Mesenchymal stem cell (in vitro differentiated cells and primary cell): ENCODE results near the gene FCHSD2.

Source experiments
- DNase-seq: peaks from one replicate; pipeline ENCODE4 v3.0.0-alpha.2; 2013
- H2AFZ ChIP-seq: one replicate; pipeline ENCODE4 v1.6.1; 2013; ENCODE audit warnings: low read depth, mild to moderate bottlenecking, control low read depth, inconsistent platforms, low read length, moderate library complexity
- H2AK5ac ChIP-seq: 2 replicates; pipeline ENCODE4 v1.6.1; 2013; ENCODE audit warnings: low read length, moderate library complexity, mild to moderate bottlenecking, inconsistent platforms; ENCODE audit not compliant: severe bottlenecking
- H2BK120ac ChIP-seq: one replicate; pipeline ENCODE4 v1.6.1; 2013; ENCODE audit warnings: low read depth, mild to moderate bottlenecking, inconsistent platforms, low read length, moderate library complexity
- H2BK12ac ChIP-seq, 2 experiments: one replicate each; pipeline ENCODE4 v1.6.1; 2013; ENCODE audit warnings: inconsistent platforms in 2 of 2, low read length in 2 of 2, mild to moderate bottlenecking in 2 of 2, moderate library complexity in 2 of 2, control low read depth in 1 of 2
- H2BK15ac ChIP-seq: one replicate; pipeline ENCODE4 v1.6.1; 2013; ENCODE audit warnings: mild to moderate bottlenecking, low read depth, inconsistent platforms; ENCODE audit not compliant: poor library complexity, severe bottlenecking
- H2BK5ac ChIP-seq: 2 replicates; pipeline ENCODE4 v1.6.1; 2013; ENCODE audit warnings: low read depth, mild to moderate bottlenecking, low read length, control low read depth, inconsistent platforms; ENCODE audit not compliant: poor library complexity, severe bottlenecking
- H3K14ac ChIP-seq, 2 experiments: one replicate each; pipeline ENCODE4 v1.6.1; 2013; ENCODE audit warnings: inconsistent platforms in 2 of 2, low read length in 2 of 2, control low read depth in 1 of 2, mild to moderate bottlenecking in 1 of 2, moderate library complexity in 1 of 2
- H3K18ac ChIP-seq, 2 experiments: one replicate each; pipeline ENCODE4 v1.6.1; 2013; ENCODE audit warnings: inconsistent platforms in 2 of 2, low read length in 2 of 2, control low read depth in 1 of 2, low read depth in 1 of 2, mild to moderate bottlenecking in 1 of 2
- H3K23ac ChIP-seq, 2 experiments: one replicate each; pipeline ENCODE4 v1.6.1; 2013; ENCODE audit warnings: inconsistent platforms in 2 of 2, low read length in 2 of 2, mild to moderate bottlenecking in 2 of 2, moderate library complexity in 2 of 2, control low read depth in 1 of 2
- H3K27ac ChIP-seq: 2 replicates; pipeline ENCODE4 v1.5.1; 2013; ENCODE audit warnings: mild to moderate bottlenecking, moderate library complexity, low read length, control low read depth, inconsistent platforms; ENCODE audit not compliant: poor library complexity, severe bottlenecking
- H3K27me3 ChIP-seq, 2 experiments: 2 replicates each; pipeline versions ENCODE4 v1.6.1 to v1.7.0; 2013; ENCODE audit warnings: low read length in 2 of 2, mild to moderate bottlenecking in 2 of 2, moderate library complexity in 2 of 2, control low read depth in 1 of 2, inconsistent platforms in 1 of 2; ENCODE audit not compliant: control insufficient read depth in 1 of 2, insufficient read depth in 1 of 2
- H3K36me3 ChIP-seq, 2 experiments: 2 replicates each; pipeline versions ENCODE4 v1.6.1 to v1.7.0; 2013; ENCODE audit warnings: low read length in 2 of 2, control low read depth in 1 of 2, inconsistent platforms in 1 of 2, low read depth in 1 of 2, mild to moderate bottlenecking in 1 of 2; ENCODE audit not compliant: insufficient read depth in 2 of 2, control insufficient read depth in 1 of 2
- H3K4ac ChIP-seq, 2 experiments: one replicate each; pipeline ENCODE4 v1.6.1; 2013; ENCODE audit warnings: inconsistent platforms in 2 of 2, low read length in 2 of 2, mild to moderate bottlenecking in 2 of 2, moderate library complexity in 2 of 2, control low read depth in 1 of 2, low read depth in 1 of 2
- H3K4me1 ChIP-seq: 2 replicates; pipeline ENCODE4 v1.6.1; 2013; ENCODE audit warnings: low read depth, low read length, control low read depth; ENCODE audit not compliant: control insufficient read depth, insufficient read depth
- H3K4me2 ChIP-seq: 2 replicates; pipeline ENCODE4 v1.6.1; 2013; ENCODE audit warnings: low read length, mild to moderate bottlenecking, inconsistent platforms; ENCODE audit not compliant: poor library complexity, severe bottlenecking
- H3K4me3 ChIP-seq, 2 experiments: 2 replicates each; pipeline versions ENCODE4 v1.5.1 to v1.7.0; 2013; ENCODE audit warnings: low read length in 2 of 2, mild to moderate bottlenecking in 2 of 2, control low read depth in 1 of 2, low read depth in 1 of 2; ENCODE audit not compliant: insufficient read depth in 1 of 2
- H3K79me1 ChIP-seq: replicated peaks from 2 replicates; pipeline ENCODE4 v1.6.1; 2013; ENCODE audit warnings: mild to moderate bottlenecking, control low read depth, low read length, inconsistent platforms; ENCODE audit not compliant: poor library complexity, severe bottlenecking
- H3K9ac ChIP-seq: 2 replicates; pipeline ENCODE4 v1.7.0; 2013; ENCODE audit warnings: mild to moderate bottlenecking, low read length, moderate library complexity
- H3K9me3 ChIP-seq: 2 replicates; pipeline ENCODE4 v1.7.0; 2013; ENCODE audit warnings: mild to moderate bottlenecking, low read length; ENCODE audit not compliant: control insufficient read depth
- H4K8ac ChIP-seq: one replicate; pipeline ENCODE4 v1.6.1; 2013; ENCODE audit warnings: inconsistent platforms, mild to moderate bottlenecking, low read length, moderate library complexity
- H4K91ac ChIP-seq: one replicate; pipeline ENCODE4 v1.6.1; 2013; ENCODE audit warnings: mild to moderate bottlenecking, low read length, inconsistent platforms
- WGBS: methylation state at CpG from one replicate; pipeline ENCODE4 v1.1.7; 2013; ENCODE audit warnings: mixed read lengths; 5-methylcytosine and 5-hydroxymethylcytosine counted together

FCHSD2 gene

GRCh38 chr11:73003088-73003487, 139.0 kb downstream of the FCHSD2 start:
- Histone ChIP-seq H4K8ac (no peak overlapping the region), H3K14ac (no peak overlapping the region), H3K9me3 (no peaks in the 10 kb centered on the region), H3K23ac (no peak overlapping the region), H3K18ac (no peak overlapping the region), H3K9ac (no peak overlapping the region), H2AK5ac (no peak overlapping the region), H3K4ac (no peak overlapping the region), H3K79me1 (peaks cover 17% of the 10 kb centered on the region), H2BK5ac (no peak overlapping the region), H2AFZ (no peak overlapping the region), H3K4me2 (no peak overlapping the region), H2BK120ac (no peak overlapping the region), H3K36me3 (no peaks in the 10 kb centered on the region), H2BK12ac (no peak overlapping the region), H2BK15ac (no peak overlapping the region), H4K91ac (no peak overlapping the region), H3K27ac (no peak overlapping the region), H3K27me3 (no peaks in the 10 kb centered on the region), H3K4me1 (no peaks in the 10 kb centered on the region), H3K4me3 (no peak overlapping the region)
- DNase-seq = no peak

GRCh38 chr11:73002214-73002613, 139.9 kb downstream of the FCHSD2 start:
- no peak overlapping the region for H2BK120ac ChIP-seq
- no peaks in the 10 kb centered on the region for H3K27me3 ChIP-seq
- H3K9ac ChIP-seq = no peak overlapping the region
- 92% methylated on average over 2 of the region's 2 CpGs for WGBS
- no peaks in the 10 kb centered on the region for H3K36me3 ChIP-seq
- no peak overlapping the region for H2AFZ ChIP-seq
- H3K27ac ChIP-seq = no peak overlapping the region
- no peak overlapping the region for H3K23ac ChIP-seq
- H2BK5ac ChIP-seq = no peak overlapping the region
- H3K14ac ChIP-seq = no peak overlapping the region
- H3K9me3 ChIP-seq = no peaks in the 10 kb centered on the region
- no peak overlapping the region for H3K4ac ChIP-seq
- H3K4me3 ChIP-seq = no peak overlapping the region
- peaks cover 18% of the 10 kb centered on the region for H3K79me1 ChIP-seq
- H3K4me2 ChIP-seq = no peak overlapping the region
- H3K18ac ChIP-seq = no peak overlapping the region
- H2BK12ac ChIP-seq = no peak overlapping the region
- no peak overlapping the region for H4K91ac ChIP-seq
- H4K8ac ChIP-seq = no peak overlapping the region
- no peaks in the 10 kb centered on the region for H3K4me1 ChIP-seq
- no peak for DNase-seq
- H2AK5ac ChIP-seq = no peak overlapping the region
- H2BK15ac ChIP-seq = no peak overlapping the region

- Histone ChIP-seq H3K9ac (no peak overlapping the region), H3K79me1 (peaks cover 16% of the 10 kb centered on the region), H3K36me3 (no peaks in the 10 kb centered on the region), H3K27ac (no peak overlapping the region), H3K18ac (no peak overlapping the region), H2AFZ (no peak overlapping the region), H2BK12ac (no peak overlapping the region), H2BK5ac (no peak overlapping the region), H3K4me1 (no peaks in the 10 kb centered on the region), H4K8ac (no peak overlapping the region), H3K14ac (no peak overlapping the region), H3K9me3 (no peaks in the 10 kb centered on the region), H4K91ac (no peak overlapping the region), H3K4me3 (no peak overlapping the region), H3K4ac (no peak overlapping the region), H3K23ac (no peak overlapping the region), H3K4me2 (no peak overlapping the region), H2AK5ac (no peak overlapping the region), H2BK120ac (no peak overlapping the region), H2BK15ac (no peak overlapping the region), H3K27me3 (no peaks in the 10 kb centered on the region)
- WGBS = no CpG with 5 or more reads among the region's 4 CpGs
- no peak for DNase-seq
Measured at GRCh38 chr11:73001615-73002014, 140.5 kb downstream of the FCHSD2 start.

GRCh38 chr11:72998676-72999075, 143.4 kb downstream of the FCHSD2 start:
- Histone ChIP-seq H2AK5ac (no peak overlapping the region), H2BK120ac (no peak overlapping the region), H3K79me1 (peaks cover 10% of the 10 kb centered on the region), H3K14ac (no peak overlapping the region), H3K4me2 (no peak overlapping the region), H2BK5ac (no peak overlapping the region), H3K18ac (no peak overlapping the region), H4K91ac (no peak overlapping the region), H4K8ac (no peak overlapping the region), H2BK12ac (no peak overlapping the region), H3K36me3 (no peaks in the 10 kb centered on the region), H3K27ac (no peak overlapping the region), H3K27me3 (no peaks in the 10 kb centered on the region), H3K4me3 (no peak overlapping the region), H3K4me1 (no peaks in the 10 kb centered on the region), H3K9ac (no peak overlapping the region), H3K23ac (no peak overlapping the region), H2BK15ac (no peak overlapping the region), H2AFZ (no peak overlapping the region), H3K4ac (no peak overlapping the region), H3K9me3 (no peaks in the 10 kb centered on the region)
- no peak for DNase-seq
